GM12878 (cell line): ENCODE measurements around the gene EPB41. TPM values are rescaled to one million over a fixed set of nuclear protein-coding genes. Genes with fewer than 3 reads are reported as not detected.

Source experiments
- ATAC-seq: fragments of 200-7000 bp; cut with Tn5 transposase; 3 replicates; pipeline ENCODE4 v1.9.1; 2020; ENCODE audit warnings: mild to moderate bottlenecking, moderate library complexity
- BruUV-seq: library from RNA; stranded (reverse); fragments of 400-500 nt; replicated peaks from 2 replicates; lab custom pipeline; 2021; lab: Mats Ljungman, UMichigan
- CTCF ChIA-PET: fragments of 300-600 bp; sonication (Branson Sonifier 250); formaldehyde crosslinking; extraction: SDS; loops from one replicate; lab custom pipeline; 2021; ENCODE audit warnings: inconsistent platforms; lab: Yijun Ruan, JAX
- POLR2A ChIA-PET: fragments of 350-600 bp; formaldehyde crosslinking; extraction: SDS; loops from one replicate; lab custom pipeline; 2021; ENCODE audit warnings: inconsistent platforms; lab: Charles Lee
- RAD21 ChIA-PET: fragments of 300-600 bp; sonication (Branson Sonifier 250); formaldehyde crosslinking; loops from one replicate; lab custom pipeline; 2023; ENCODE audit warnings: antibody characterized with exemption; ENCODE audit not compliant: unreplicated experiment; lab: Charles Lee
- SMC1A ChIA-PET: fragments of 300-600 bp; sonication (Branson Sonifier 250); formaldehyde crosslinking; loops from one replicate; lab custom pipeline; 2023; ENCODE audit not compliant: unreplicated experiment, uncharacterized antibody; lab: Charles Lee
- DNase-seq: peaks from one replicate; pipeline ENCODE4 v3.0.0-alpha.2; 2011; ENCODE audit warnings: low read depth, low spot score
- FAIRE-seq: peaks from 3 replicates; lab custom pipeline; 2011; peaks lifted over from hg19 to GRCh38; lab: Jason Lieb, UNC
- H2AFZ ChIP-seq: 2 replicates; pipeline ENCODE4 v1.6.0; 2011; ENCODE audit warnings: low read depth, low read length, control low read depth; ENCODE audit not compliant: control insufficient read depth
- H3K27ac ChIP-seq: 2 replicates; pipeline ENCODE4 v1.5.1; 2011; ENCODE audit warnings: control low read depth; ENCODE audit not compliant: control insufficient read depth, insufficient read depth
- H3K27me3 ChIP-seq, 2 experiments: replicated peaks in 1 of 2; 2 replicates each; pipeline versions ENCODE4 v1.6.0 to v1.6.1; 2011; ENCODE audit warnings: low read length in 1 of 2; ENCODE audit not compliant: control insufficient read depth in 2 of 2, insufficient read depth in 2 of 2
- H3K36me3 ChIP-seq, 2 experiments: 2 replicates each; pipeline ENCODE4 v1.5.1; 2011; ENCODE audit warnings: low read length in 1 of 2; ENCODE audit not compliant: control insufficient read depth in 2 of 2, insufficient read depth in 2 of 2
- H3K4me1 ChIP-seq: 2 replicates; pipeline ENCODE4 v1.6.1; 2011; ENCODE audit warnings: mild to moderate bottlenecking, low read length, moderate library complexity, mixed read lengths; ENCODE audit not compliant: control insufficient read depth, insufficient read depth
- H3K4me2 ChIP-seq: 2 replicates; pipeline ENCODE4 v1.6.0; 2011; ENCODE audit warnings: control low read depth; ENCODE audit not compliant: control insufficient read depth, insufficient read depth
- H3K4me3 ChIP-seq: fragments of 200-600 bp; sonication (generic); 2 replicates; pipeline ENCODE4 v1.5.1; 2016
- H3K79me2 ChIP-seq: 2 replicates; pipeline ENCODE4 v1.6.0; 2011; ENCODE audit warnings: low read length; ENCODE audit not compliant: control insufficient read depth, insufficient read depth
- H3K9ac ChIP-seq: 2 replicates; pipeline ENCODE4 v1.8.0; 2011; ENCODE audit warnings: low read length, control low read depth, mixed read lengths; ENCODE audit not compliant: control insufficient read depth, insufficient read depth
- H3K9me3 ChIP-seq: replicated peaks from 3 replicates; pipeline ENCODE4 v1.5.1; 2011; ENCODE audit warnings: mild to moderate bottlenecking, low read length; ENCODE audit not compliant: control insufficient read depth, insufficient read depth
- H4K20me1 ChIP-seq: 2 replicates; pipeline ENCODE4 v1.6.0; 2011; ENCODE audit not compliant: control insufficient read depth, insufficient read depth
- GATAD2B ChIP-seq: fragments of 450-650 bp; conservative IDR thresholded peaks from 2 replicates; pipeline ENCODE4 v1.6.1; 2017; ENCODE audit warnings: low read depth, mild to moderate bottlenecking, moderate library complexity
- HDGF ChIP-seq: fragments of 450-650 bp; IDR thresholded peaks from 2 replicates; pipeline ENCODE4 v1.6.1; 2016; ENCODE audit warnings: antibody characterized with exemption
- IKZF2 ChIP-seq, 2 experiments: fragments of 450-650 bp; IDR thresholded peaks; 2 replicates each; pipeline ENCODE4 v1.6.1; 2017; ENCODE audit warnings: mild to moderate bottlenecking in 2 of 2, moderate library complexity in 2 of 2
- JUNB ChIP-seq: IDR thresholded peaks from 2 replicates; pipeline ENCODE4 v1.6.1; 2016; ENCODE audit warnings: antibody characterized with exemption, mild to moderate bottlenecking
- NFYB ChIP-seq: IDR thresholded peaks from 2 replicates; pipeline ENCODE4 v1.6.1; 2011; ENCODE audit warnings: low read depth, mild to moderate bottlenecking, low read length, improper control_type of control experiment, moderate library complexity; ENCODE audit not compliant: insufficient read depth
- PML ChIP-seq: IDR thresholded peaks from 2 replicates; pipeline ENCODE4 v1.6.1; 2012; ENCODE audit warnings: low read length, inconsistent platforms
- POLR2AphosphoS2 ChIP-seq: IDR thresholded peaks from 2 replicates; pipeline ENCODE4 v1.6.1; 2011; ENCODE audit warnings: low read depth, mild to moderate bottlenecking, low read length, improper control_type of control experiment, moderate library complexity
- RB1 ChIP-seq: fragments of 450-650 bp; formaldehyde crosslinking; IDR thresholded peaks from 2 replicates; pipeline ENCODE4 v1.6.1; 2017; ENCODE audit warnings: mild to moderate bottlenecking, borderline replicate concordance
- RELA ChIP-seq: fragments of 450-650 bp; IDR thresholded peaks from 2 replicates; pipeline ENCODE4 v1.8.0; 2014; ENCODE audit warnings: borderline replicate concordance; ENCODE audit not compliant: partially characterized antibody
- SIN3A ChIP-seq: IDR thresholded peaks from 2 replicates; pipeline ENCODE4 v1.6.1; 2012; ENCODE audit warnings: low read depth, low read length, improper control_type of control experiment
- SMAD5 ChIP-seq: IDR thresholded peaks from 2 replicates; pipeline ENCODE4 v1.6.1; 2016; ENCODE audit warnings: antibody characterized with exemption, low read depth
- SMARCA5 ChIP-seq: fragments of 450-650 bp; IDR thresholded peaks from 2 replicates; pipeline ENCODE4 v1.6.1; 2017; ENCODE audit warnings: mild to moderate bottlenecking
- SMC3 ChIP-seq: IDR thresholded peaks from 2 replicates; pipeline ENCODE4 v1.6.1; 2011; ENCODE audit warnings: low read length, improper control_type of control experiment, borderline replicate concordance
- SP1 ChIP-seq: IDR thresholded peaks from one replicate; pipeline ENCODE4 v1.6.1; 2011; ENCODE audit warnings: low read depth, low read length
- TAF1 ChIP-seq: IDR thresholded peaks from 2 replicates; pipeline ENCODE4 v1.6.1; 2011; ENCODE audit warnings: mild to moderate bottlenecking, low read depth, low read length, borderline replicate concordance
- YY1 ChIP-seq: IDR thresholded peaks from 2 replicates; pipeline ENCODE4 v1.6.1; 2011; ENCODE audit warnings: low read depth, mild to moderate bottlenecking, low read length
- ZNF207 ChIP-seq: fragments of 450-650 bp; IDR thresholded peaks from 2 replicates; pipeline ENCODE4 v1.6.1; 2014; ENCODE audit warnings: antibody characterized with exemption, mild to moderate bottlenecking, borderline replicate concordance
- ZNF217 ChIP-seq: fragments of 450-650 bp; IDR thresholded peaks from 2 replicates; pipeline ENCODE4 v1.6.1; 2017; ENCODE audit warnings: antibody characterized with exemption, mild to moderate bottlenecking
- WGBS: methylation state at CpG from one replicate; pipeline ENCODE4 v1.1.6; 2016; ENCODE audit warnings: low lambda C conversion rate; ENCODE audit not compliant: insufficient replicate concordance, insufficient coverage; ENCODE audit errors: missing lambda C conversion rate; 5-methylcytosine and 5-hydroxymethylcytosine counted together
- in situ Hi-C: fragments of 300-500 bp; cut with MboI; formaldehyde crosslinking; loops from 9 replicates; pipeline ENCODE4 v1.14.3; 2018; ENCODE audit warnings: mixed read lengths
- intact Hi-C: fragments of 100-400 bp; cut with micrococcal nuclease; formaldehyde crosslinking; loops from one replicate; pipeline ENCODE4 v1.14.2; 2022; ENCODE audit not compliant: unreplicated experiment
- polyA plus RNA-seq, 11 experiments: library from polyadenylated mRNA; depleted of rRNA in 4 of 11; unstranded in 6 of 11; stranded (reverse) in 5 of 11; fragments of >200 nt; fragmentation: Nextera tagmentation in 4 of 11; fragmentation: Illumina TruSeq in 1 of 11; extraction: Ambion mirVana in 4 of 11; extraction: Trizol in 1 of 11; gene quantifications; 1 replicate in 1 of 11; 2 replicates in 10 of 11; pipeline versions ENCODE4 v1.2.1 to v1.2.3, GENCODE V29; 2011 to 2016; ENCODE audit warnings: inconsistent platforms in 2 of 11, missing spikeins in 2 of 11, low read depth in 1 of 11
- total RNA-seq, 4 experiments: library from RNA; depleted of rRNA in 3 of 4; stranded (reverse); fragments of >200 nt in 3 of 4; fragmentation: Illumina TruSeq in 1 of 4; extraction: Trizol in 1 of 4; gene quantifications; 2 replicates each; pipeline versions ENCODE4 v1.2.1 to v1.2.3, GENCODE V29; 2013 to 2021
- TF ChIP-seq, protein P1 (sequence below): fragments of 450-650 bp; IDR thresholded peaks from 2 replicates; pipeline ENCODE4 v1.6.1; 2017; ENCODE audit warnings: mild to moderate bottlenecking, low read depth, inconsistent platforms; ENCODE audit not compliant: poor library complexity, severe bottlenecking

The EPB41 gene
- total and polyA plus RNA-seq, 10 of the 15 experiments (the other 5 are each of a cell fraction or from before 2014, with no cell fraction given): 1.1 to 77.6 (median 58.8) TPM

DNA sequence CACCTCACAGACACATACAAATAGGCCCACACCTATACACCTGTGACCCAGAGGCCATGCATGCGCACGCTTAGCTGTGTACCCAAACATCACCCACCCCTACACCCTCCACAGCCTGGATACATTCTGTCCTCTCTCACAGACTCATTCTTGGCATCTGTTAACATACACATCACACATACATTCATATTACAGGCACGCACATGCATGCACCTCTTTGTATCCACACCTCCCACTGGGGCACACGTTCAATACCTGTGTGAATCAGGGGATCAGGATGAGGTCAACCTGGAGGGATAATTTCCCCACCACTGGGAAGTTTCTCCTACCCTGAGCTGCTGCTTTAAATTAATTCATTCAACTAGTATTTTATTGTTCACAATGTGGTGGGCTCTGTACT is 35.6 kb upstream of the EPB41 start (continued):
- TF ChIP-seq, protein P1, sequence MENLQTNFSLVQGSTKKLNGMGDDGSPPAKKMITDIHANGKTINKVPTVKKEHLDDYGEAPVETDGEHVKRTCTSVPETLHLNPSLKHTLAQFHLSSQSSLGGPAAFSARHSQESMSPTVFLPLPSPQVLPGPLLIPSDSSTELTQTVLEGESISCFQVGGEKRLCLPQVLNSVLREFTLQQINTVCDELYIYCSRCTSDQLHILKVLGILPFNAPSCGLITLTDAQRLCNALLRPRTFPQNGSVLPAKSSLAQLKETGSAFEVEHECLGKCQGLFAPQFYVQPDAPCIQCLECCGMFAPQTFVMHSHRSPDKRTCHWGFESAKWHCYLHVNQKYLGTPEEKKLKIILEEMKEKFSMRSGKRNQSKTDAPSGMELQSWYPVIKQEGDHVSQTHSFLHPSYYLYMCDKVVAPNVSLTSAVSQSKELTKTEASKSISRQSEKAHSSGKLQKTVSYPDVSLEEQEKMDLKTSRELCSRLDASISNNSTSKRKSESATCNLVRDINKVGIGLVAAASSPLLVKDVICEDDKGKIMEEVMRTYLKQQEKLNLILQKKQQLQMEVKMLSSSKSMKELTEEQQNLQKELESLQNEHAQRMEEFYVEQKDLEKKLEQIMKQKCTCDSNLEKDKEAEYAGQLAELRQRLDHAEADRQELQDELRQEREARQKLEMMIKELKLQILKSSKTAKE: no peak
- TF ChIP-seq SMAD5 (no peak), POLR2AphosphoS2 (no peak)

DNA sequence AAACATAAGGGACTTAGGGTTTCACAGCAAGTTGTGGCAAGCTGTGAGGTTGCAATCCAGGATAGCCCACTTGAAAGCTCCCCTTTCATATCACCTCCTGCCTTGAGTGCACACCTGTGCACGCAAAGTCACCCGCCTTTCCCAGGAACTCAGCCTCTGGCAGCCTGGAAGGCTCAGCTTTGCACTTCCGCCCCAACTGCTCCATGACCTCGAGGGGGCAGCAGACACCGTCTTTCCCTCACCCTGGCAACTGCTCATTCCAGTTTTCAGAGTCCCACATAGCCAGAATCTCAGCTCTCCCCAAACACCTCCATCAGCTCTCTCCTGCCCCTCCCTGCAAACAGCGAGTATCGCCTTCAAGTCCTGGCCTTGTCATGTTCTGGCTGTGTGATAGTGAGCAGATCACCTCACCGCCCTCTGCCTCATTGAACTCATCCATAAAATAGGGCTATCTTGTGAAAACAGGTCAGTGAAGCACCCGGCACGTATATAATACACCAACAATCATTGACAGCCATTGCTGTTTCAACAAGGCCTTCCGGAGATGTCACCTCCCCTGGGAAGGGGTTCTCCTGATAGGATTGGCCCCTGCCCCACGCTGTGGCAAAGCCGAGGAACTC is 32.2 kb upstream of the EPB41 start:
- no peaks in the 10 kb centered on the region for H3K9me3 ChIP-seq
- RAD21 ChIA-PET: interaction anchor here (0.6 to 11.7 kb wide), 22 partner anchors 9 to 344 kb away, joined by 3 to 284 read pairs (median 4); partner anchors contain the start of genes EPB41, SRSF4 and YTHDF2
- no TSS peak for BruUV-seq
- 46% methylated on average over 13 of the region's 13 CpGs for WGBS
- H3K4me2 ChIP-seq: 0 out of 2 replicates have a peak overlapping the region, but pooled peaks have one; percentile 38
- CTCF ChIA-PET: interaction anchor here (0.6 to 13.7 kb wide), 35 partner anchors 9 to 347 kb away, joined by 3 to 547 read pairs (median 4); partner anchors contain the start of gene SRSF4
- H3K27ac ChIP-seq: no peak overlapping the region
- H3K9ac ChIP-seq: no peak overlapping the region
- FAIRE-seq (peak; percentile 73), ATAC-seq (peak; percentile 57), DNase-seq (peak; percentile 41)
- no peaks in the 10 kb centered on the region for H3K36me3 ChIP-seq
- peaks cover 28% of the 10 kb centered on the region for H3K4me1 ChIP-seq
- SMC1A ChIA-PET: interaction anchor here (0.6 to 12.0 kb wide), 24 partner anchors 15 to 1826 kb away, joined by 3 to 315 read pairs (median 4); partner anchors contain the start of gene TAF12
- no peaks in the 10 kb centered on the region for H3K27me3 ChIP-seq
- peak overlapping the region; percentile 62 for H2AFZ ChIP-seq
- in situ Hi-C loops (loop anchor here (5.0 kb wide), 2 partner anchors 150 to 315 kb away; no protein-coding TSS in a partner anchor), intact Hi-C loops (loop anchor here (1.0 kb wide), 3 partner anchors 152 to 321 kb away; no protein-coding TSS in a partner anchor)
- no peak overlapping the region for H3K4me3 ChIP-seq
- peaks cover 2% of the 10 kb centered on the region; the same call in 1 of the 2 replicates for H3K79me2 ChIP-seq
- no peaks in the 10 kb centered on the region for H4K20me1 ChIP-seq
- POLR2A ChIA-PET: interaction anchor here (0.9 to 4.3 kb wide), 5 partner anchors 150 to 326 kb away, joined by 3 to 35 read pairs (median 3); partner anchors contain the start of gene SRSF4
- TF ChIP-seq IKZF2 (IDR thresholded peaks at IDR 0.05): peak; percentile 82 to 86
- TF ChIP-seq GATAD2B: 0 out of 2 replicates have a peak, but pooled peaks have one; percentile 59
- 0 out of 2 replicates have a peak, but pooled peaks have one; percentile 83 for TF ChIP-seq SMARCA5
- TF ChIP-seq NFYB: no peak
- TF ChIP-seq HDGF: peak; percentile 87
- TF ChIP-seq JUNB: no peak
- TF ChIP-seq ZNF207: 0 out of 2 replicates have a peak, but pooled peaks have one; percentile 49
- peak; percentile 100 for TF ChIP-seq SMC3
- TF ChIP-seq ZNF217: no peak
- 0 out of 2 replicates have a peak, but pooled peaks have one; percentile 44 for TF ChIP-seq SIN3A
- 0 out of 2 replicates have a peak, but pooled peaks have one; percentile 81 for TF ChIP-seq RB1
- peak; percentile 64 for TF ChIP-seq YY1
- peak; percentile 59 for TF ChIP-seq RELA
- TF ChIP-seq TAF1: no peak
- no peak for TF ChIP-seq PML
- TF ChIP-seq, protein P1: peak; percentile 39
- TF ChIP-seq SP1: peak; percentile 32
